GM18526 (cell line): Measurements from ENCODE around the gene KCNT1.

ENCODE experiments used
- POLR2A ChIP-seq: IDR thresholded peaks from 3 replicates; pipeline ENCODE4 v1.6.1; 2011; ENCODE audit not compliant: insufficient read length; ENCODE audit errors: extremely low read depth

Gene KCNT1

GRCh38 chr9:135701959-135702721 lies at the start of gene KCNT1:
Gene KCNT1, plus strand, starts transcription at chr9:135702185. Its CDS starts 74 bp downstream, at chr9:135702259.
- no peak for TF ChIP-seq POLR2A

GRCh38 chr9:135655317-135655716 lies 46.7 kb upstream of the KCNT1 start:
- TF ChIP-seq POLR2A: no peak

- no peak for TF ChIP-seq POLR2A
These were observed 44.6 kb upstream of the KCNT1 start for GRCh38 chr9:135657416-135657815.

GRCh38 chr9:135659252-135659651 lies 42.7 kb upstream of the KCNT1 start:
- TF ChIP-seq POLR2A: no peak

GRCh38 chr9:135660407-135660806 lies 41.6 kb upstream of the KCNT1 start:
- no peak for TF ChIP-seq POLR2A

- no peak for TF ChIP-seq POLR2A
These were observed 40.0 kb upstream of the KCNT1 start for GRCh38 chr9:135661816-135662560.

GRCh38 chr9:135662758-135663450 lies 39.1 kb upstream of the KCNT1 start, which contains the start of gene LCN9:
Gene LCN9, plus strand, starts transcription at chr9:135663309. Its CDS starts 13 bp downstream, at chr9:135663322.
- TF ChIP-seq POLR2A: no peak

- TF ChIP-seq POLR2A: no peak
These were observed 38.6 kb upstream of the KCNT1 start for GRCh38 chr9:135663451-135663770.

- no peak for TF ChIP-seq POLR2A
These were observed 38.1 kb upstream of the KCNT1 start for GRCh38 chr9:135663857-135664256.

- TF ChIP-seq POLR2A: no peak
These were observed 37.7 kb upstream of the KCNT1 start for GRCh38 chr9:135664266-135664665.

- no peak for TF ChIP-seq POLR2A
These were observed 36.9 kb upstream of the KCNT1 start for GRCh38 chr9:135664801-135665794.

- TF ChIP-seq POLR2A: no peak
These were observed 36.2 kb upstream of the KCNT1 start for GRCh38 chr9:135665795-135666189.

GRCh38 chr9:135666534-135667462 lies 35.2 kb upstream of the KCNT1 start:
- no peak for TF ChIP-seq POLR2A
